ENCODE measurements around the gene CHD6. TPM values are rescaled to one million over a fixed set of nuclear protein-coding genes. Genes with fewer than 3 reads are reported as not detected.

CHD6 gene
- total RNA-seq, 1 experiment from 2014 or later: 26.6 TPM

- Histone ChIP-seq H3K79me2 (ENCODE audit: insufficient read depth, low read length) (no peaks in the 10 kb centered on the region), H3K4me3 (replicated peaks in 1 of 2; ENCODE audit: low read depth in 1 of 2, low read length in 2 of 2) (no peak overlapping the region), H3K27ac (ENCODE audit: low read depth, low read length) (no peak overlapping the region), H4K20me1 (ENCODE audit: insufficient read depth) (no peaks in the 10 kb centered on the region), H3K4me2 (ENCODE audit: low read length) (no peak overlapping the region), H3K4me1 (ENCODE audit: control insufficient read depth in 1 of 2, insufficient read depth in 2 of 2, low read length in 2 of 2) (no peaks in the 10 kb centered on the region), H2AFZ (ENCODE audit: low read depth, low read length, poor library complexity, severe bottlenecking) (no peak overlapping the region), H3K9me3 (ENCODE audit: control insufficient read depth in 1 of 2, insufficient read depth in 1 of 2, low read depth in 1 of 2, low read length in 2 of 2) (no peaks in the 10 kb centered on the region), H3K9me2 (ENCODE audit: insufficient read depth) (no peaks in the 10 kb centered on the region), H3K36me3 (ENCODE audit: control insufficient read depth in 1 of 2, insufficient read depth in 2 of 2, low read length in 2 of 2) (no peaks in the 10 kb centered on the region; a peak in 1 of 4 replicates), H3K27me3 (ENCODE audit: insufficient read depth, low read length) (no peaks in the 10 kb centered on the region), H3K9ac (ENCODE audit: low read length) (no peak overlapping the region)
- DNase-seq (ENCODE audit: low read depth, low spot score) (no peak), ATAC-seq (no peak)
- TF ChIP-seq ATF3 (IDR thresholded peaks at IDR 0.05) (no peak), POLR2A (IDR thresholded peaks at IDR 0.05; ENCODE audit: borderline replicate concordance, extremely low read depth, insufficient read depth, insufficient read length) (no peak), RAD21 (IDR thresholded peaks at IDR 0.05; ENCODE audit: low read depth) (no peak), ZFX (IDR thresholded peaks at IDR 0.05) (no peak), EGR1 (IDR thresholded peaks at IDR 0.05; ENCODE audit: low read depth) (no peak), TCF7L2 (IDR thresholded peaks at IDR 0.05; ENCODE audit: borderline replicate concordance, extremely low read depth, insufficient read depth, insufficient read length) (no peak), YY1 (IDR thresholded peaks at IDR 0.05; ENCODE audit: extremely low read depth, insufficient replicate concordance, low read depth, low read length) (no peak), POLR2AphosphoS5 (IDR thresholded peaks at IDR 0.05; ENCODE audit: low read depth, low read length) (no peak), EZH2 (IDR thresholded peaks at IDR 0.05) (no peak), FOSL1 (IDR thresholded peaks at IDR 0.05; ENCODE audit: low read depth) (no peak), REST (IDR thresholded peaks at IDR 0.05; ENCODE audit: low read depth) (no peak), ELF1 (IDR thresholded peaks at IDR 0.05; ENCODE audit: borderline replicate concordance, low read depth) (no peak)
- TF ChIP-seq, protein P1, sequence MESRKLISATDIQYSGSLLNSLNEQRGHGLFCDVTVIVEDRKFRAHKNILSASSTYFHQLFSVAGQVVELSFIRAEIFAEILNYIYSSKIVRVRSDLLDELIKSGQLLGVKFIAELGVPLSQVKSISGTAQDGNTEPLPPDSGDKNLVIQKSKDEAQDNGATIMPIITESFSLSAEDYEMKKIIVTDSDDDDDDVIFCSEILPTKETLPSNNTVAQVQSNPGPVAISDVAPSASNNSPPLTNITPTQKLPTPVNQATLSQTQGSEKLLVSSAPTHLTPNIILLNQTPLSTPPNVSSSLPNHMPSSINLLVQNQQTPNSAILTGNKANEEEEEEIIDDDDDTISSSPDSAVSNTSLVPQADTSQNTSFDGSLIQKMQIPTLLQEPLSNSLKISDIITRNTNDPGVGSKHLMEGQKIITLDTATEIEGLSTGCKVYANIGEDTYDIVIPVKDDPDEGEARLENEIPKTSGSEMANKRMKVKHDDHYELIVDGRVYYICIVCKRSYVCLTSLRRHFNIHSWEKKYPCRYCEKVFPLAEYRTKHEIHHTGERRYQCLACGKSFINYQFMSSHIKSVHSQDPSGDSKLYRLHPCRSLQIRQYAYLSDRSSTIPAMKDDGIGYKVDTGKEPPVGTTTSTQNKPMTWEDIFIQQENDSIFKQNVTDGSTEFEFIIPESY (IDR thresholded peaks at IDR 0.05; ENCODE audit: extremely low read depth, insufficient replicate concordance, low read length): no peak
- no TSS peak for BruUV-seq (replicated peaks)
- intact Hi-C loops (cut with micrococcal nuclease): no loop called here
- ChIA-PET RAD21 (ENCODE audit: low non-redundant PET in 1 of 2, low total read pairs in 2 of 2, uncharacterized antibody in 2 of 2, unreplicated experiment in 2 of 2) (no interaction called here), POLR2A (no interaction called here), CTCF (no interaction called here)
Observed at GRCh38 chr20:41403604-41404003, 214.6 kb downstream of the CHD6 start.

All from HCT116 (cell line).